Mucosa of gallbladder (tissue), 1 donor: ENCODE results near the gene DIDO1. TPM values are rescaled to one million over a fixed set of nuclear protein-coding genes. Genes with fewer than 3 reads are reported as not detected.

Experiments
- DNase-seq: peaks from one replicate; pipeline ENCODE4 v3.0.0-alpha.2; 2020; ENCODE audit warnings: low spot score
- total RNA-seq: library from RNA; stranded (reverse); gene quantifications from one replicate; pipeline ENCODE4 v1.2.1, GENCODE V29; 2021
- donor health status: DM: no; HTN: no; CAD: no.

The DIDO1 gene
- total RNA-seq, 1 donor from 2014 or later: 61.1 TPM

- peak; percentile 50 for DNase-seq
Measured at GRCh38 chr20:62929051-62929538, 2.8 kb upstream of the DIDO1 start.

GRCh38 chr20:62928246-62928939, 2.1 kb upstream of the DIDO1 start:
- no peak for DNase-seq

GRCh38 chr20:62927128-62927705, 912 bp upstream of the DIDO1 start:
- no peak for DNase-seq

- peak; percentile 33 for DNase-seq
Measured at GRCh38 chr20:62925420-62926228, 681 bp downstream of the DIDO1 start.

GRCh38 chr20:62925076-62925419, 1.3 kb downstream of the DIDO1 start:
- DNase-seq: no peak

- DNase-seq: no peak
Measured at GRCh38 chr20:62924442-62925075, 1.7 kb downstream of the DIDO1 start.

- no peak for DNase-seq
Measured at GRCh38 chr20:62923669-62924441, 2.5 kb downstream of the DIDO1 start.

- DNase-seq: peak; percentile 59
Measured at GRCh38 chr20:62923059-62923668, 3.1 kb downstream of the DIDO1 start.

- no peak for DNase-seq
Measured at GRCh38 chr20:62922451-62922921, 3.8 kb downstream of the DIDO1 start.

GRCh38 chr20:62921119-62921687, 5.1 kb downstream of the DIDO1 start:
- DNase-seq: peak; percentile 57

- no peak for DNase-seq
Measured at GRCh38 chr20:62920039-62920645, 6.2 kb downstream of the DIDO1 start.

GRCh38 chr20:62918831-62919230, 7.5 kb downstream of the DIDO1 start:
- DNase-seq: no peak

GRCh38 chr20:62918147-62918546, 8.2 kb downstream of the DIDO1 start:
- DNase-seq: no peak

GRCh38 chr20:62917720-62918119, 8.6 kb downstream of the DIDO1 start:
- DNase-seq: no peak

- DNase-seq: no peak
Measured at GRCh38 chr20:62916703-62917476, 9.4 kb downstream of the DIDO1 start.

- DNase-seq: no peak
Measured at GRCh38 chr20:62914970-62915457, 11.3 kb downstream of the DIDO1 start.

- DNase-seq: no peak
Measured at GRCh38 chr20:62914436-62914835, 11.9 kb downstream of the DIDO1 start.

GRCh38 chr20:62913043-62913630, 13.2 kb downstream of the DIDO1 start:
- DNase-seq: no peak
